Loucy (cell line): ENCODE results near the gene TVP23A.

Source experiments
- H2AFZ ChIP-seq: fragments of 200-600 bp; sonication (generic); 2 replicates; pipeline ENCODE4 v1.6.0; 2016; ENCODE audit warnings: antibody characterized with exemption, mild to moderate bottlenecking, low read length, moderate library complexity
- H3F3A ChIP-seq: fragments of 200-600 bp; 2 replicates; pipeline ENCODE4 v1.6.0; 2016; ENCODE audit warnings: antibody characterized with exemption, low read depth, mild to moderate bottlenecking
- H3K27me3 ChIP-seq: fragments of 200-600 bp; sonication (generic); 2 replicates; pipeline ENCODE4 v1.6.1; 2014; ENCODE audit warnings: low read length, mild to moderate bottlenecking; ENCODE audit not compliant: insufficient read depth, poor library complexity, severe bottlenecking
- H3K36me3 ChIP-seq: fragments of 200-600 bp; sonication (generic); 2 replicates; pipeline ENCODE4 v1.6.1; 2016; ENCODE audit warnings: low read length; ENCODE audit not compliant: insufficient read depth
- H3K4me1 ChIP-seq: fragments of 200-600 bp; sonication (generic); 2 replicates; pipeline ENCODE4 v1.5.1; 2014; ENCODE audit warnings: low read length, mild to moderate bottlenecking; ENCODE audit not compliant: insufficient read depth, poor library complexity, severe bottlenecking
- H3K4me2 ChIP-seq: fragments of 200-600 bp; sonication (generic); 2 replicates; pipeline ENCODE4 v1.6.0; 2014; ENCODE audit warnings: antibody characterized with exemption, low read length, low read depth, mild to moderate bottlenecking; ENCODE audit not compliant: poor library complexity, severe bottlenecking
- H3K4me3 ChIP-seq: fragments of 200-600 bp; sonication (generic); 2 replicates; pipeline ENCODE4 v1.5.1; 2014; ENCODE audit warnings: low read length, mild to moderate bottlenecking, mixed read lengths; ENCODE audit not compliant: poor library complexity, severe bottlenecking
- H3K79me2 ChIP-seq: fragments of 200-600 bp; sonication (generic); 2 replicates; pipeline ENCODE4 v1.6.1; 2014; ENCODE audit warnings: low read length; ENCODE audit not compliant: insufficient read depth
- H3K9ac ChIP-seq: fragments of 200-600 bp; sonication (generic); 2 replicates; pipeline ENCODE4 v1.6.0; 2014; ENCODE audit warnings: mild to moderate bottlenecking, low read depth, low read length, moderate library complexity; ENCODE audit not compliant: poor library complexity, severe bottlenecking
- H3K9me2 ChIP-seq: fragments of 200-600 bp; sonication (generic); replicated peaks from 2 replicates; pipeline ENCODE4 v1.6.1; 2016; ENCODE audit warnings: low read depth, low read length, mixed read lengths
- H3K9me3 ChIP-seq: fragments of 200-600 bp; sonication (generic); 2 replicates; pipeline ENCODE4 v1.6.1; 2014; ENCODE audit warnings: mild to moderate bottlenecking, antibody characterized with exemption, low read length, low read depth; ENCODE audit not compliant: insufficient read depth
- H4K20me1 ChIP-seq: fragments of 200-600 bp; sonication (generic); 2 replicates; pipeline ENCODE4 v1.6.0; 2014; ENCODE audit warnings: antibody characterized with exemption, low read length, mild to moderate bottlenecking; ENCODE audit not compliant: insufficient read depth, poor library complexity, severe bottlenecking
- EZH2phosphoT487 ChIP-seq: fragments of 200-600 bp; IDR thresholded peaks from 2 replicates; pipeline ENCODE4 v1.6.1; 2018; ENCODE audit warnings: antibody characterized with exemption, mild to moderate bottlenecking, moderate library complexity, borderline replicate concordance
- TF ChIP-seq, protein P1 (sequence below): fragments of 200-600 bp; sonication (generic); conservative IDR thresholded peaks from 2 replicates; pipeline ENCODE4 v1.5.1; 2014; ENCODE audit warnings: mild to moderate bottlenecking, antibody characterized with exemption, low read length

Gene TVP23A

DNA sequence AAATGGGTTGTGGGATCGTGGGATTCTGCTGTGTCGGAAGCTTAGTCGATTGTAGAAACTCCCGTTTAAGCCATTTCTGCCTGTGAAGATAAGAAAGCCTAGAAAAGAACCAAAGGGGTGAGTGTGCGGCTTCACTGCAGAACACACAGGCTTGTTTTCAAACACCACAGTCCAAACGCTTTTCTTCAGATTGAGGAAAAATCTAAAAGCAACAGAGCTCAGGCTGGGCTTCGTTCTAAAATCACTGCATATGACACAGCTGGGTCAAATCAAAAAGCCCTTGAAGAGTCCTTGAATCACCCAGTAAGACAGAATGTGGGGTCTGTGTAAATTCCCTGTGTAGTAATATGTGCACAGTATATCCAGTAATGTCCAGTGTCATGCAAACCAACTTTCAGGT is 49.2 kb downstream of the TVP23A start:
- TF ChIP-seq, protein P1, sequence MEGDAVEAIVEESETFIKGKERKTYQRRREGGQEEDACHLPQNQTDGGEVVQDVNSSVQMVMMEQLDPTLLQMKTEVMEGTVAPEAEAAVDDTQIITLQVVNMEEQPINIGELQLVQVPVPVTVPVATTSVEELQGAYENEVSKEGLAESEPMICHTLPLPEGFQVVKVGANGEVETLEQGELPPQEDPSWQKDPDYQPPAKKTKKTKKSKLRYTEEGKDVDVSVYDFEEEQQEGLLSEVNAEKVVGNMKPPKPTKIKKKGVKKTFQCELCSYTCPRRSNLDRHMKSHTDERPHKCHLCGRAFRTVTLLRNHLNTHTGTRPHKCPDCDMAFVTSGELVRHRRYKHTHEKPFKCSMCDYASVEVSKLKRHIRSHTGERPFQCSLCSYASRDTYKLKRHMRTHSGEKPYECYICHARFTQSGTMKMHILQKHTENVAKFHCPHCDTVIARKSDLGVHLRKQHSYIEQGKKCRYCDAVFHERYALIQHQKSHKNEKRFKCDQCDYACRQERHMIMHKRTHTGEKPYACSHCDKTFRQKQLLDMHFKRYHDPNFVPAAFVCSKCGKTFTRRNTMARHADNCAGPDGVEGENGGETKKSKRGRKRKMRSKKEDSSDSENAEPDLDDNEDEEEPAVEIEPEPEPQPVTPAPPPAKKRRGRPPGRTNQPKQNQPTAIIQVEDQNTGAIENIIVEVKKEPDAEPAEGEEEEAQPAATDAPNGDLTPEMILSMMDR: no peak
- TF ChIP-seq EZH2phosphoT487: no peak
- peaks cover 9% of the 10 kb centered on the region for H3K4me1 ChIP-seq
- no peaks in the 10 kb centered on the region for H3K27me3 ChIP-seq
- no peak overlapping the region for H3K4me3 ChIP-seq
- no peaks in the 10 kb centered on the region for H3K79me2 ChIP-seq
- no peaks in the 10 kb centered on the region for H4K20me1 ChIP-seq
- H3K36me3 ChIP-seq: no peaks in the 10 kb centered on the region
- H3K9ac ChIP-seq: no peak overlapping the region
- H3K9me3 ChIP-seq: no peaks in the 10 kb centered on the region
- no peak overlapping the region for H2AFZ ChIP-seq
- no peak overlapping the region for H3K4me2 ChIP-seq
- H3F3A ChIP-seq: no peaks in the 10 kb centered on the region
- no peaks in the 10 kb centered on the region for H3K9me2 ChIP-seq

GRCh38 chr16:10767127-10767526 is 51.5 kb downstream of the TVP23A start:
- H4K20me1 ChIP-seq: no peaks in the 10 kb centered on the region
- H3K4me2 ChIP-seq: no peak overlapping the region
- H3F3A ChIP-seq: no peaks in the 10 kb centered on the region
- H2AFZ ChIP-seq: no peak overlapping the region
- H3K9me2 ChIP-seq: no peaks in the 10 kb centered on the region
- no peaks in the 10 kb centered on the region for H3K79me2 ChIP-seq
- H3K27me3 ChIP-seq: no peaks in the 10 kb centered on the region
- H3K9ac ChIP-seq: no peak overlapping the region
- H3K36me3 ChIP-seq: no peaks in the 10 kb centered on the region
- no peak overlapping the region for H3K4me3 ChIP-seq
- peaks cover 27% of the 10 kb centered on the region for H3K4me1 ChIP-seq
- H3K9me3 ChIP-seq: no peaks in the 10 kb centered on the region
- TF ChIP-seq, protein P1: no peak

DNA sequence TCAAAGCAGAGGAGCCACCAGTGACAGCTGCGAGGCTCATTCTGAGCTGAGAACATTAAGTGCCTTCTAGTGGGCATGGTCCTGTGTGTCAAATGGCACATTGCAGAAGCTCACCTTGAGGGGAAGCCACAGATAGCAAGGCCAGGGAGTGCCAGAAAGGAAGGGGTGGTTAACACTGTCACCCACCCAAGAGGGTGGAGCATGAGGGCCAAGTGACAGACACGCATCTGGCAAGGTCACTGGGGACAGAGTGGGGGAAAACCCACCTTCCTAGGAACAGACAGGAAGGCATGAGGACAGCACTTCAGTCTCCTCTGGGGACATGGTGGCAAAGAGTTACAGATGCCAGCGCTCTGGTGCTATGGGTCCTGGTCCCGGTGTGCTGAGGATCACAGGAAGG is 52.8 kb downstream of the TVP23A start:
- Histone ChIP-seq H3K36me3 (no peaks in the 10 kb centered on the region), H3K9ac (peak overlapping the region; percentile 46), H3K9me2 (no peaks in the 10 kb centered on the region)

More for the DNA sequence above, 52.8 kb downstream of the TVP23A start:
- no peak for TF ChIP-seq EZH2phosphoT487
- TF ChIP-seq, protein P1: no peak
- H3K27me3 ChIP-seq: no peaks in the 10 kb centered on the region
- no peaks in the 10 kb centered on the region for H3K9me3 ChIP-seq
- no peaks in the 10 kb centered on the region for H3K79me2 ChIP-seq
- peaks cover 27% of the 10 kb centered on the region for H3K4me1 ChIP-seq
- no peak overlapping the region for H2AFZ ChIP-seq
- H3F3A ChIP-seq: no peaks in the 10 kb centered on the region
- H4K20me1 ChIP-seq: no peaks in the 10 kb centered on the region
- H3K4me3 ChIP-seq: no peak overlapping the region
- H3K4me2 ChIP-seq: peak overlapping the region; percentile 13
